Suprapubic skin (tissue), 4 donors: Measurements from ENCODE around the gene RBPMS2. TPM values are rescaled to one million over a fixed set of nuclear protein-coding genes. Genes with fewer than 3 reads are reported as not detected.

ENCODE experiments used
- DNase-seq, 2 donors: peaks; one replicate each; pipeline ENCODE4 v3.0.0-alpha.2; 2019; ENCODE audit warnings: low spot score in 2 of 2
- H3K27ac ChIP-seq: fragments of 200-600 bp; sonication (generic); one replicate; pipeline ENCODE4 v1.5.1; 2019
- H3K27me3 ChIP-seq: fragments of 200-600 bp; sonication (generic); one replicate; pipeline ENCODE4 v1.5.1; 2019
- H3K36me3 ChIP-seq: fragments of 200-600 bp; sonication (generic); one replicate; pipeline ENCODE4 v1.5.1; 2019
- H3K4me1 ChIP-seq: fragments of 200-600 bp; sonication (generic); one replicate; pipeline ENCODE4 v1.5.1; 2019
- H3K4me3 ChIP-seq: fragments of 200-600 bp; sonication (generic); one replicate; pipeline ENCODE4 v1.5.1; 2019; ENCODE audit warnings: mild to moderate bottlenecking
- H3K9me3 ChIP-seq: fragments of 200-600 bp; sonication (generic); one replicate; pipeline ENCODE4 v1.5.1; 2019
- EP300 ChIP-seq: sonication (generic); formaldehyde crosslinking; IDR thresholded peaks from one replicate; pipeline ENCODE4 v1.6.1; 2017; ENCODE audit warnings: antibody characterized with exemption
- POLR2A ChIP-seq, 2 donors: fragments of 450-650 bp; IDR thresholded peaks; one replicate each; pipeline ENCODE4 v1.6.1; 2017; ENCODE audit warnings: antibody characterized with exemption in 2 of 2, mild to moderate bottlenecking in 2 of 2, moderate library complexity in 2 of 2
- POLR2AphosphoS5 ChIP-seq, 3 donors: sonication (generic); formaldehyde crosslinking; IDR thresholded peaks; one replicate each; pipeline ENCODE4 v1.6.1; 2017; ENCODE audit warnings: antibody characterized with exemption in 3 of 3
- WGBS: methylation state at CpG from one replicate; pipeline ENCODE4 v1.1.5; 2018; 5-methylcytosine and 5-hydroxymethylcytosine counted together
- total RNA-seq, 4 donors: library from RNA; depleted of rRNA; stranded (reverse); fragments of >200 nt; gene quantifications; one replicate each; pipeline ENCODE4 v1.1.0, GENCODE V29; 2016
- TF ChIP-seq, protein P1 (sequence below), 2 donors: fragments of 200-600 bp in 1 of 2; fragments of 450-650 bp in 1 of 2; sonication (generic) in 1 of 2; IDR thresholded peaks; one replicate each; pipeline ENCODE4 v1.5.1; 2016 to 2019; ENCODE audit warnings: antibody characterized with exemption in 2 of 2, mild to moderate bottlenecking in 1 of 2, moderate library complexity in 1 of 2

RBPMS2 gene
- total RNA-seq, 4 donors from 2014 or later, result 0.68 to 1.1 (median 0.79) TPM

DNA sequence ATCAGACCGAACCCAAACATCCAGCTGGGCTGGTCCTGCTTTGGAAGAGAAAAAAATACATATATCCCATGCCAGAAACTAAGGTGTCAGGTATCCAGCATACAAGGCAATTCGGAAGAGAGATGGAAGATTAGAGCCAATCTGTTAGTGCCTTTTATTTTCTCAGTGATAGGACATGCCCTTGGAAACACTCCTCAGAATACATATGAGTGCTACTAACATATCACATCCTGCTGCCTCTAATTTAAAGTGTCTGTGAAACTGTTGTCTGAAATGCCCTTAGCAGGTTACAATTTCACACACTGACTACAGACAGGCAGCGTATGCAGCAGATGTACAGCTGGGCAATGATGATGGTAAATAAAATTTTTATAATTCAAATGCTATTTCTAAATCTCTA lies 78.9 kb downstream of the RBPMS2 start:
- WGBS, result 64% methylated on average over 3 of the region's 3 CpGs
- no peak for DNase-seq
- Histone ChIP-seq H3K9me3 (no peaks in the 10 kb centered on the region), H3K27ac (no peak overlapping the region), H3K4me3 (no peak overlapping the region), H3K36me3 (peaks cover 6% of the 10 kb centered on the region), H3K27me3 (no peaks in the 10 kb centered on the region), H3K4me1 (peaks cover 97% of the 10 kb centered on the region)
- no peak for TF ChIP-seq POLR2AphosphoS5 (IDR thresholded peaks at IDR 0.05)
- TF ChIP-seq, protein P1, sequence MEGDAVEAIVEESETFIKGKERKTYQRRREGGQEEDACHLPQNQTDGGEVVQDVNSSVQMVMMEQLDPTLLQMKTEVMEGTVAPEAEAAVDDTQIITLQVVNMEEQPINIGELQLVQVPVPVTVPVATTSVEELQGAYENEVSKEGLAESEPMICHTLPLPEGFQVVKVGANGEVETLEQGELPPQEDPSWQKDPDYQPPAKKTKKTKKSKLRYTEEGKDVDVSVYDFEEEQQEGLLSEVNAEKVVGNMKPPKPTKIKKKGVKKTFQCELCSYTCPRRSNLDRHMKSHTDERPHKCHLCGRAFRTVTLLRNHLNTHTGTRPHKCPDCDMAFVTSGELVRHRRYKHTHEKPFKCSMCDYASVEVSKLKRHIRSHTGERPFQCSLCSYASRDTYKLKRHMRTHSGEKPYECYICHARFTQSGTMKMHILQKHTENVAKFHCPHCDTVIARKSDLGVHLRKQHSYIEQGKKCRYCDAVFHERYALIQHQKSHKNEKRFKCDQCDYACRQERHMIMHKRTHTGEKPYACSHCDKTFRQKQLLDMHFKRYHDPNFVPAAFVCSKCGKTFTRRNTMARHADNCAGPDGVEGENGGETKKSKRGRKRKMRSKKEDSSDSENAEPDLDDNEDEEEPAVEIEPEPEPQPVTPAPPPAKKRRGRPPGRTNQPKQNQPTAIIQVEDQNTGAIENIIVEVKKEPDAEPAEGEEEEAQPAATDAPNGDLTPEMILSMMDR (IDR thresholded peaks at IDR 0.05), result no peak
- TF ChIP-seq POLR2A (IDR thresholded peaks at IDR 0.05), result no peak
- no peak for TF ChIP-seq EP300

DNA sequence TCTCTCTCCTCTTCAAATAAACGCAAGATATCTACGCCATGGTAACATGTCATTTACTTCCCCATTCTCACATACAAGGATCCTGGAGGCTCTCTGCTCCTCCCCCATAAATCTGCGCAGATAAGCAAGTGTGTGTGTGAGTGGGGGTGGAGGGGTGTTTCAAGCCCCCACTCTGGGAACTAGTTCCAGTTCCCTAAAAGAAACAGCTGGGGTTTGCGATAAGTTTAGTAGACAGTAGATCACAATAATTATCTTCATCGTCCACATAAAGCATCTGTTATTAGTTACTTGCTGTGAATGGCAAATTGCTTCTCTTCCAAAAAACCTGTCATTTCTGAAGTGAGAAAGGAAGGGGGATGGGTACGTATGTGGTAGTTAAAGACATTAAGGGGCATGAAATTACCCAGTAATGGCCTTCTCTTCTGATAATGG lies 79.8 kb downstream of the RBPMS2 start:
- Histone ChIP-seq H3K27ac (peak overlapping the region; percentile 19), H3K36me3 (peaks cover 14% of the 10 kb centered on the region), H3K27me3 (no peaks in the 10 kb centered on the region), H3K9me3 (no peaks in the 10 kb centered on the region), H3K4me3 (no peak overlapping the region), H3K4me1 (peaks cover 95% of the 10 kb centered on the region)
- DNase-seq, result no peak
- no peak for TF ChIP-seq POLR2A (IDR thresholded peaks at IDR 0.05)
- no peak for TF ChIP-seq EP300
- TF ChIP-seq, protein P1 (IDR thresholded peaks at IDR 0.05), result no peak
- no peak for TF ChIP-seq POLR2AphosphoS5 (IDR thresholded peaks at IDR 0.05)
- 69% methylated on average over 6 of the region's 6 CpGs for WGBS

GRCh38 chr15:64694816-64695215 lies 80.6 kb downstream of the RBPMS2 start:
- peaks cover 95% of the 10 kb centered on the region for H3K4me1 ChIP-seq

GRCh38 chr15:64693134-64693533 lies 82.3 kb downstream of the RBPMS2 start:
- WGBS, result 22% methylated on average over 5 of the region's 5 CpGs
- H3K4me1 ChIP-seq, result peaks cover 80% of the 10 kb centered on the region

More at GRCh38 chr15:64694816-64695215, 80.6 kb downstream of the RBPMS2 start:
- Histone ChIP-seq H3K27me3 (no peaks in the 10 kb centered on the region), H3K27ac (peak overlapping the region; percentile 19), H3K9me3 (no peaks in the 10 kb centered on the region), H3K4me3 (no peak overlapping the region), H3K36me3 (peaks cover 22% of the 10 kb centered on the region)
- no peak for DNase-seq
- 81% methylated on average over 2 of the region's 2 CpGs for WGBS
- TF ChIP-seq POLR2AphosphoS5 (IDR thresholded peaks at IDR 0.05), result no peak
- TF ChIP-seq, protein P1 (IDR thresholded peaks at IDR 0.05), result no peak
- TF ChIP-seq POLR2A (IDR thresholded peaks at IDR 0.05), result no peak
- TF ChIP-seq EP300, result no peak

DNA sequence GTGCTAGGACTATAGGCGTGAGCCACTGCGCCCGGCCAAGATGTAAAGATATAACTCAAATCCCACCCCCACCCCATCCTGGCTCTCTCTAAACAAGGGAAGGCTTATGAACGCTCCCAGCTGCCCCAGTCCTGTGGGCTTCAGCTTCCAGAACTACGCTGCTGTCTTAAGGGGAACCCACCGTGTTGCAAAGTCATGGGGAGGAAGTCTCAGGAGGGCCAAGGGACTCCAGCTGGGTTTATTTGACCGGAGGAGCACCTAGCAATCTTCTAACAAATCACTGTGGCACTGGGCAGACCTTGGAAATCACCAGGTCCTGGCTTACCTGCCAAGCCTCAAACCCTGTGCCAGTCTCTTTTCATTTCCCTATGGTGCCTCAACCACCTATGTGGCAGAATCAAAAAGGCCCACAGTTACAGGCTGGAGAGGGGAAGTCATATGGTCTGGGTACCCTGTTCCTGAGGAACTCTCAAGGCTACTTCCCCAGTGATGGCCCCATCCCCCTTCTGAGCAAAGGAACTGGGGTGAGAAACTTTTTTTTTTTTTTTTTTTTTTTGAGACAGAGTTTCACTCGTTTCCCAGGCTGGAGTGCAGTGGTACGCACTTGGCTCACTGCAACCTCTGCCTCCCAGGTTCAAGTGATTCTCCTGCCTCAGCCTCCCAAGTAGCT lies 83.4 kb downstream of the RBPMS2 start:
- Histone ChIP-seq H3K36me3 (peaks cover 50% of the 10 kb centered on the region), H3K27ac (peak overlapping the region; percentile 38)
- WGBS, result 78% methylated on average over 8 of the region's 9 CpGs

More at GRCh38 chr15:64693134-64693533, 82.3 kb downstream of the RBPMS2 start:
- Histone ChIP-seq H3K9me3 (no peaks in the 10 kb centered on the region), H3K4me3 (no peak overlapping the region), H3K36me3 (peaks cover 39% of the 10 kb centered on the region), H3K27me3 (no peaks in the 10 kb centered on the region), H3K27ac (peak overlapping the region; percentile 31)
- DNase-seq, result no peak
- peak in 1 of 3 donors; percentile 41 for TF ChIP-seq POLR2AphosphoS5 (IDR thresholded peaks at IDR 0.05)
- TF ChIP-seq, protein P1 (IDR thresholded peaks at IDR 0.05), result no peak
- no peak for TF ChIP-seq EP300

More for the DNA sequence above, 83.4 kb downstream of the RBPMS2 start:
- Histone ChIP-seq H3K27me3 (no peaks in the 10 kb centered on the region), H3K4me3 (no peak overlapping the region), H3K4me1 (peaks cover 74% of the 10 kb centered on the region), H3K9me3 (no peaks in the 10 kb centered on the region)
- no peak for DNase-seq
- TF ChIP-seq POLR2AphosphoS5 (IDR thresholded peaks at IDR 0.05), result no peak
- TF ChIP-seq, protein P1 (IDR thresholded peaks at IDR 0.05), result no peak
- TF ChIP-seq POLR2A (IDR thresholded peaks at IDR 0.05), result no peak
- TF ChIP-seq EP300, result no peak
